A673 (cell line): ENCODE data around the gene CEACAM6.
"Not testable (repeated sequence)": the region's sequence is repeated elsewhere in the genome, so short reads cannot be mapped to it uniquely, and the experiment has no call there.

ENCODE experiments used
- EZH2 ChIP-seq: fragments of 200-600 bp; sonication (generic); IDR thresholded peaks from 2 replicates; pipeline ENCODE4 v1.6.1; 2017; ENCODE audit warnings: borderline replicate concordance, low read depth, mild to moderate bottlenecking, mixed read lengths, antibody characterized with exemption, low read length; ENCODE audit not compliant: poor library complexity, severe bottlenecking
- TF ChIP-seq, protein P1 (sequence below): fragments of 300-800, 200-600 bp; sonication (generic); conservative IDR thresholded peaks from 2 replicates; pipeline ENCODE4 v1.5.1; 2017; ENCODE audit warnings: low read depth, mild to moderate bottlenecking, antibody characterized with exemption, low read length, moderate library complexity, mixed read lengths

DNA sequence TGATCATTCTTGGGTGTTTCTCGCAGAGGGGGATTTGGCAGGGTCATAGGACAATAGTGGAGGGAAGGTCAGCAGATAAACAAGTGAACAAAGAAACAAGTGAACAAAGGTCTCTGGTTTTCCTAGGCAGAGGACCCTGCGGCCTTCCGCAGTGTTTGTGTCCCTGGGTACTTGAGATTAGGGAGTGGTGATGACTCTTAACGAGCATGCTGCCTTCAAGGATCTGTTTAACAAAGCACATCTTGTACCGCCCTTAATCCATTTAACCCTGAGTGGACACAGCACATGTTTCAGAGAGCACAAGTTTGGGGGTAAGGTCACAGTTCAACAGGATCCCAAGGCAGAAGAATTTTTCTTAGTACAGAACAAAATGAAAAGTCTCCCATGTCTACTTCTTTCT is 12.8 kb downstream of the CEACAM6 start:
- TF ChIP-seq, protein P1, sequence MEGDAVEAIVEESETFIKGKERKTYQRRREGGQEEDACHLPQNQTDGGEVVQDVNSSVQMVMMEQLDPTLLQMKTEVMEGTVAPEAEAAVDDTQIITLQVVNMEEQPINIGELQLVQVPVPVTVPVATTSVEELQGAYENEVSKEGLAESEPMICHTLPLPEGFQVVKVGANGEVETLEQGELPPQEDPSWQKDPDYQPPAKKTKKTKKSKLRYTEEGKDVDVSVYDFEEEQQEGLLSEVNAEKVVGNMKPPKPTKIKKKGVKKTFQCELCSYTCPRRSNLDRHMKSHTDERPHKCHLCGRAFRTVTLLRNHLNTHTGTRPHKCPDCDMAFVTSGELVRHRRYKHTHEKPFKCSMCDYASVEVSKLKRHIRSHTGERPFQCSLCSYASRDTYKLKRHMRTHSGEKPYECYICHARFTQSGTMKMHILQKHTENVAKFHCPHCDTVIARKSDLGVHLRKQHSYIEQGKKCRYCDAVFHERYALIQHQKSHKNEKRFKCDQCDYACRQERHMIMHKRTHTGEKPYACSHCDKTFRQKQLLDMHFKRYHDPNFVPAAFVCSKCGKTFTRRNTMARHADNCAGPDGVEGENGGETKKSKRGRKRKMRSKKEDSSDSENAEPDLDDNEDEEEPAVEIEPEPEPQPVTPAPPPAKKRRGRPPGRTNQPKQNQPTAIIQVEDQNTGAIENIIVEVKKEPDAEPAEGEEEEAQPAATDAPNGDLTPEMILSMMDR = not testable (repeated sequence)
- not testable (repeated sequence) for TF ChIP-seq EZH2
